DOHH2 (cell line): Measurements from ENCODE around the gene GABRG3.

Experiments
- H3F3A ChIP-seq: fragments of 200-600 bp; sonication (generic), shearing (Covaris generic); 2 replicates; pipeline ENCODE4 v1.6.0; 2016; ENCODE audit warnings: antibody characterized with exemption, mild to moderate bottlenecking; ENCODE audit not compliant: control insufficient read depth, insufficient read depth
- H3K27ac ChIP-seq: fragments of 200-600 bp; sonication (generic); 2 replicates; pipeline ENCODE4 v1.5.1; 2014; ENCODE audit warnings: low read depth, mild to moderate bottlenecking, low read length, moderate library complexity
- H3K27me3 ChIP-seq: fragments of 200-600 bp; sonication (generic); 2 replicates; pipeline ENCODE4 v1.6.1; 2014; ENCODE audit warnings: mild to moderate bottlenecking, low read length, mixed read lengths; ENCODE audit not compliant: control insufficient read depth
- H3K36me3 ChIP-seq: fragments of 200-600 bp; sonication (generic); 2 replicates; pipeline ENCODE4 v1.6.1; 2014; ENCODE audit warnings: mild to moderate bottlenecking, low read length, moderate library complexity, mixed read lengths; ENCODE audit not compliant: control insufficient read depth
- H3K4me1 ChIP-seq: fragments of 200-600 bp; sonication (generic); 2 replicates; pipeline ENCODE4 v1.6.1; 2014; ENCODE audit warnings: mild to moderate bottlenecking, low read length, mixed read lengths; ENCODE audit not compliant: control insufficient read depth
- H3K4me2 ChIP-seq: fragments of 200-600 bp; sonication (generic); 2 replicates; pipeline ENCODE4 v1.6.0; 2014; ENCODE audit warnings: mild to moderate bottlenecking, low read length, moderate library complexity
- H3K4me3 ChIP-seq: fragments of 200-600 bp; sonication (generic); 2 replicates; pipeline ENCODE4 v1.5.1; 2014; ENCODE audit warnings: mild to moderate bottlenecking, low read length, mixed read lengths
- H3K79me2 ChIP-seq: fragments of 200-600 bp; sonication (generic); 2 replicates; pipeline ENCODE4 v1.6.1; 2014; ENCODE audit warnings: mild to moderate bottlenecking, low read length, mixed read lengths; ENCODE audit not compliant: control insufficient read depth
- H3K9me2 ChIP-seq: fragments of 200-600 bp; sonication (generic); replicated peaks from 2 replicates; pipeline ENCODE4 v1.6.1; 2014; ENCODE audit warnings: mild to moderate bottlenecking, low read length, mixed read lengths; ENCODE audit not compliant: control insufficient read depth
- H3K9me3 ChIP-seq: fragments of 200-600 bp; sonication (generic); 2 replicates; pipeline ENCODE4 v1.6.1; 2014; ENCODE audit warnings: antibody characterized with exemption, low read length, mixed read lengths; ENCODE audit not compliant: control insufficient read depth, insufficient read depth
- H4K20me1 ChIP-seq: fragments of 200-600 bp; sonication (generic); 2 replicates; pipeline ENCODE4 v1.6.0; 2014; ENCODE audit warnings: low read depth, mild to moderate bottlenecking, antibody characterized with exemption, low read length, moderate library complexity; ENCODE audit not compliant: control insufficient read depth, insufficient read depth
- CTCF ChIP-seq: fragments of 200-600 bp; sonication (generic); IDR thresholded peaks from one replicate; pipeline ENCODE4 v1.5.1; 2014; ENCODE audit warnings: antibody characterized with exemption, mild to moderate bottlenecking, low read depth, low read length; ENCODE audit not compliant: poor library complexity, severe bottlenecking
- EZH2phosphoT487 ChIP-seq: fragments of 200-600 bp; sonication (generic); IDR thresholded peaks from 2 replicates; pipeline ENCODE4 v1.6.1; 2017; ENCODE audit warnings: borderline replicate concordance, mild to moderate bottlenecking, antibody characterized with exemption, low read length, moderate library complexity, mixed read lengths

The GABRG3 gene

DNA sequence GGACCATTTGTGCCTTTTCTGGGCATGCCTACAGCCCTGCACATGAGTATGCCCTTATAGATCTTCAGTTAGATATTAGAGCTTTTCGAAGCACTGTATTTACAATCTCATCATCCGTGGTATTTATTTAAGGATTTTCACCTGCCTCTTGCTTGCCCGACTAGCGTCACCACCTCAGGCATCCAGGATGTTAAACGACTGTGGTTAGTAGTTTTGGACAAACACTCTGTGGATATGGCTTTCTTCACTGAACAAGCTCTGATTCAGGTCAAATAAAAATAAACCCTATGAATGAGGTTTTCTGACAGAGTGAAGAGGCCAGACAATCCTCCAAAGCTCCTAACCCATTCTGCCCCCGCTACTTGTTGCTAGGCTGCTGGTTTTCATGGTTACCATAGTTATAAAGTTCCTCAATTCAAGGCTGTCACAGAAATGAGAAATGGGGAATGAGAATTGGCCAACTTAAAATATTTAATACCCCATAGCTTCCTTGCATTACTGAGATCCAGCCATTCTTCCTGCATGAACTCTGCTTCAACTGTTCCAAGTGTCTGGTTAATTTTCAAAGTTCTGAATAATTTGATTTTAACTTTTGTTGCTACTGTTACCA, 440.1 kb downstream of the GABRG3 start:
- H3K79me2 ChIP-seq: no peaks in the 10 kb centered on the region
- no peak overlapping the region for H3K4me2 ChIP-seq
- H3F3A ChIP-seq: no peaks in the 10 kb centered on the region
- H3K4me1 ChIP-seq: no peaks in the 10 kb centered on the region
- H3K9me3 ChIP-seq: peaks cover 8% of the 10 kb centered on the region; the same call in 1 of the 2 replicates
- no peaks in the 10 kb centered on the region for H4K20me1 ChIP-seq
- no peak overlapping the region for H3K4me3 ChIP-seq
- TF ChIP-seq EZH2phosphoT487: no peak
- no peak for TF ChIP-seq CTCF
- no peaks in the 10 kb centered on the region for H3K27me3 ChIP-seq
- H3K9me2 ChIP-seq: no peaks in the 10 kb centered on the region
- H3K27ac ChIP-seq: no peak overlapping the region
- no peaks in the 10 kb centered on the region for H3K36me3 ChIP-seq

DNA sequence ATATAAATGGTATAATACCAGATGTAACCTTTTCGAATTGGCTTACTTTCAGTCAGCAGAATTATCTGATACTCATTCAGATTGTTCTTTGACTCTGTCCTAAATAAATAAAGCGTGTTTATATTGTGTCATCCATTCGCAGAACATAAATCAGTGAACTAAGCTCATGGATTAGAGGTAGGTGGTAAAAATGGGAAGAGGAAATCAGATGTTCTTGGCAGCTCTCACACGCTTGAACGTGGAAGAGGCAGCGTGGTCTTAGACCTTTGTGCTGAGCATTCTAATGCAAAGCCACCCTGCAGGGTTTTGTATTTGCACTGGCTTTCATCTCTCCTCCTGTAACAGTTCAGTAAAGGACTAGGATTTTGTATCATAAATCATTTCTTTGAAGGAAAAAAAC, 441.4 kb downstream of the GABRG3 start:
- Histone ChIP-seq H3K9me2 (no peaks in the 10 kb centered on the region), H4K20me1 (no peaks in the 10 kb centered on the region), H3K36me3 (no peaks in the 10 kb centered on the region), H3K4me1 (no peaks in the 10 kb centered on the region), H3K4me3 (no peak overlapping the region), H3K27me3 (no peaks in the 10 kb centered on the region), H3K4me2 (no peak overlapping the region), H3K27ac (no peak overlapping the region), H3K9me3 (peaks cover 3% of the 10 kb centered on the region; the same call in 1 of the 2 replicates), H3K79me2 (no peaks in the 10 kb centered on the region), H3F3A (no peaks in the 10 kb centered on the region)
- TF ChIP-seq CTCF: no peak
- TF ChIP-seq EZH2phosphoT487: no peak

- H3K4me2 ChIP-seq: no peak overlapping the region
- H3K27me3 ChIP-seq: no peaks in the 10 kb centered on the region
- H3K36me3 ChIP-seq: no peaks in the 10 kb centered on the region
- H3K79me2 ChIP-seq: no peaks in the 10 kb centered on the region
- no peak for TF ChIP-seq CTCF
- no peak for TF ChIP-seq EZH2phosphoT487
- no peaks in the 10 kb centered on the region for H3K4me1 ChIP-seq
- H3K27ac ChIP-seq: no peak overlapping the region
- no peak overlapping the region for H3K4me3 ChIP-seq
- peaks cover 13% of the 10 kb centered on the region; the same call in 1 of the 2 replicates for H3K9me3 ChIP-seq
- no peaks in the 10 kb centered on the region for H3K9me2 ChIP-seq
- H4K20me1 ChIP-seq: no peaks in the 10 kb centered on the region
- H3F3A ChIP-seq: no peaks in the 10 kb centered on the region
Measured at GRCh38 chr15:27414168-27414870, 443.3 kb downstream of the GABRG3 start.
